B cell (primary cell): ENCODE measurements around the gene NECAB2. TPM values are rescaled to one million over a fixed set of nuclear protein-coding genes. Genes with fewer than 3 reads are reported as not detected.
"Not testable (repeated sequence)": the region's sequence is repeated elsewhere in the genome, so short reads cannot be mapped to it uniquely, and the experiment has no call there.

Experiments
- ATAC-seq: fragments of 200-7000 bp; cut with Tn5 transposase; one replicate; pipeline ENCODE4 v1.10.0; 2021; ENCODE audit warnings: low read depth, mild to moderate bottlenecking, moderate number of reproducible peaks, moderate library complexity
- CTCF ChIA-PET: fragments of 350-600 bp; sonication (Branson Sonifier 250); formaldehyde crosslinking; loops from one replicate; lab custom pipeline; 2021; ENCODE audit warnings: antibody characterized with exemption, inconsistent platforms; lab: Charles Lee
- POLR2A ChIA-PET: fragments of 350-600 bp; sonication (Branson Sonifier 250); formaldehyde crosslinking; loops from one replicate; lab custom pipeline; 2021; ENCODE audit warnings: antibody characterized with exemption; lab: Charles Lee
- DNase-seq: peaks from one replicate; pipeline ENCODE4 v3.0.0; 2013
- H2AFZ ChIP-seq: 2 replicates; pipeline ENCODE4 v1.6.1; 2012; ENCODE audit warnings: mild to moderate bottlenecking, low read depth, low read length; ENCODE audit not compliant: insufficient read depth, poor library complexity, severe bottlenecking
- H3K27ac ChIP-seq, 2 donors: 1 replicate in 1 of 2; 2 replicates in 1 of 2; pipeline ENCODE4 v1.5.1; 2012 to 2013; ENCODE audit warnings: low read length in 2 of 2, mild to moderate bottlenecking in 2 of 2, moderate library complexity in 1 of 2
- H3K27me3 ChIP-seq, 4 experiments: fragments of 200-600 bp in 1 of 4; sonication (generic) in 1 of 4; replicated peaks in 1 of 4; 1 replicate in 2 of 4; 2 replicates in 2 of 4; pipeline versions ENCODE4 v1.6.1 to v1.7.0; 2013 to 2016; ENCODE audit warnings: low read length in 3 of 4, mild to moderate bottlenecking in 2 of 4, mixed read lengths in 1 of 4, moderate library complexity in 1 of 4; ENCODE audit not compliant: insufficient read depth in 4 of 4, control insufficient read depth in 3 of 4; ENCODE audit errors: control extremely low read depth in 1 of 4
- H3K36me3 ChIP-seq, 2 experiments: replicated peaks in 1 of 2; 1 replicate in 1 of 2; 2 replicates in 1 of 2; pipeline versions ENCODE4 v1.6.1 to v1.7.1; 2013; ENCODE audit warnings: low read length in 1 of 2; ENCODE audit not compliant: insufficient read depth in 2 of 2, control insufficient read depth in 1 of 2; ENCODE audit errors: control extremely low read depth in 1 of 2, extremely low read depth in 1 of 2
- H3K4me1 ChIP-seq, 2 donors: fragments of 200-600 bp in 1 of 2; sonication (generic) in 1 of 2; 1 replicate in 1 of 2; 2 replicates in 1 of 2; pipeline versions ENCODE4 v1.5.1 to v1.6.1; 2013 to 2017; ENCODE audit warnings: low read length in 2 of 2; ENCODE audit not compliant: control insufficient read depth in 2 of 2, insufficient read depth in 2 of 2
- H3K4me2 ChIP-seq: replicated peaks from 2 replicates; pipeline ENCODE3; 2012; ENCODE audit warnings: mild to moderate bottlenecking, low read depth, low read length; ENCODE audit not compliant: poor library complexity, severe bottlenecking
- H3K4me3 ChIP-seq, 5 experiments: fragments of 200-600 bp in 1 of 5; sonication (generic) in 1 of 5; 1 replicate in 3 of 5; 2 replicates in 2 of 5; pipeline versions ENCODE4 v1.5.1 to v1.7.0; 2011 to 2016; ENCODE audit warnings: low read length in 4 of 5, mild to moderate bottlenecking in 4 of 5, low read depth in 2 of 5, control low read depth in 1 of 5, moderate library complexity in 1 of 5; ENCODE audit not compliant: insufficient read depth in 1 of 5; ENCODE audit errors: control extremely low read depth in 1 of 5, extremely low read depth in 1 of 5
- H3K79me2 ChIP-seq: fragments of 200-600 bp; sonication (generic); one replicate; pipeline ENCODE4 v1.6.0; 2016; ENCODE audit warnings: low read length; ENCODE audit not compliant: control insufficient read depth, insufficient read depth
- H3K9ac ChIP-seq: fragments of 200-600 bp; sonication (generic); 2 replicates; pipeline ENCODE4 v1.6.1; 2017; ENCODE audit warnings: mild to moderate bottlenecking, low read length, moderate library complexity
- H3K9me3 ChIP-seq, 3 donors: one replicate each; pipeline versions ENCODE4 v1.6.1 to v1.7.1; 2013; ENCODE audit warnings: low read length in 2 of 3; ENCODE audit not compliant: control insufficient read depth in 2 of 3, insufficient read depth in 1 of 3; ENCODE audit errors: control extremely low read depth in 1 of 3
- H4K20me1 ChIP-seq: 2 replicates; pipeline ENCODE4 v1.6.0; 2012; ENCODE audit warnings: mild to moderate bottlenecking, low read length; ENCODE audit not compliant: insufficient read depth, control insufficient read depth, poor library complexity, severe bottlenecking
- H3K27ac Mint-ChIP-seq: one replicate; pipeline ENCODE4 v1.8.0; 2021; ENCODE audit warnings: mixed read lengths
- H3K27me3 Mint-ChIP-seq: one replicate; pipeline ENCODE4 v1.8.0; 2021; ENCODE audit warnings: mixed read lengths
- H3K4me1 Mint-ChIP-seq: one replicate; pipeline ENCODE4 v1.8.0; 2021; ENCODE audit warnings: mixed read lengths
- H3K4me3 Mint-ChIP-seq: one replicate; pipeline ENCODE4 v1.8.0; 2021; ENCODE audit warnings: mixed read lengths
- H3K9me3 Mint-ChIP-seq: one replicate; pipeline ENCODE4 v1.8.0; 2022; ENCODE audit warnings: mixed read lengths; ENCODE audit not compliant: insufficient read depth
- EZH2 ChIP-seq: IDR thresholded peaks from 2 replicates; pipeline ENCODE4 v1.6.1; 2012; ENCODE audit warnings: borderline replicate concordance, low read depth, mild to moderate bottlenecking, moderate library complexity, low read length; ENCODE audit not compliant: insufficient read depth, poor library complexity, severe bottlenecking
- WGBS: methylation state at CpG from one replicate; pipeline ENCODE4 v1.1.5; 2013; ENCODE audit warnings: missing lambda C conversion rate; ENCODE audit not compliant: insufficient coverage; 5-methylcytosine and 5-hydroxymethylcytosine counted together
- intact Hi-C: fragments of 100-400 bp; cut with micrococcal nuclease; formaldehyde crosslinking; loops from one replicate; pipeline ENCODE4 v1.10.0; 2022
- polyA plus RNA-seq: library from polyadenylated mRNA; depleted of rRNA; stranded (reverse); fragments of >200 nt; gene quantifications from 2 replicates; pipeline ENCODE4 v1.2.3, GENCODE V29; 2012
- total RNA-seq, 2 donors: library from RNA; stranded (reverse); fragments of 120-200 nt in 1 of 2; gene quantifications; 1 replicate in 1 of 2; 2 replicates in 1 of 2; pipeline versions ENCODE4 v1.2.3 to v1.2.4, GENCODE V29; 2013 to 2022
- TF ChIP-seq, protein P1 (sequence below): fragments of 200-600 bp; IDR thresholded peaks from one replicate; pipeline ENCODE4 v1.8.0; 2022; ENCODE audit warnings: antibody characterized with exemption, mild to moderate bottlenecking

Gene NECAB2
- total and polyA plus RNA-seq, 2 donors (not counting 1 experiment from before 2014, with no cell fraction given), result not detected

DNA sequence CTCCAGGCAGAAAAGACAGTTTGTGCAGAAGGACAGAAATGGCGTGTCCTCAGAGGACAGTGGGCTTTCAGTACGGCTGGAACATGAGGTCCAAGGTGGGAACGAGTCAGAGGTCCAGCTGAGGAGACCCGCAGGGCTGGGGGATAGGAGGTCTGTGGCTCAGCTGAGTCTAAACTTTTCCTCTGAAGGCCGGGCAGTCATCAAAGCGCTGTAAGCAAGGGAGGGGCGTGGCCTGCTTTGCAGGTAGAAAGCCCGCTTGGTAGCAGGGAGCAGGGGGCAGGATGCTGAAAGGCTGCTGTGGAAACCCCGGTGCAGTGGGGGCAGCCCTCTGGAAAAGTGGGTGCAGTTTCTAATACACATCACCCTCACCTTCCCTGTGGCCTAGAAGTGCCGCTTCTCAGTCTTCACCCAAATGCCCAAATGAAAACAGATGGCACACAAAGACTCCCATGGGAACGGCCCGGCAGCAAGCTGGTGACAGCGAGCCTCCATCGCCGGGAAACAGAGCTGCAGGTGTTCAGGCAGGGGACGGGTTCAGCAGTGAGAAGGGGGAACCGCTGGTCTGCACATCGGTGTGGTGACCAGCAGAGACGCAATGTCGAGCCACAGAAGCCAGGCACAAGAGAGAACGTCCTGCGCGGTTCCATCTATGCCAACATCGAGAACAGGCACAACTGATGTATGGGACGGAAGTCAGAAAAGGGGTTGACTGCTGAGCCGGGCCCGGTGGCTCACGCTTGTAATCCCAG is 27.2 kb upstream of the NECAB2 start:
- Histone ChIP-seq H3K9me3 (no peaks in the 10 kb centered on the region), H4K20me1 (no peaks in the 10 kb centered on the region), H3K4me2 (no peak overlapping the region), H3K4me1 (no peaks in the 10 kb centered on the region), H3K9ac (no peak overlapping the region), H3K79me2 (no peaks in the 10 kb centered on the region), H2AFZ (no peak overlapping the region), H3K27ac (no peak overlapping the region), H3K36me3 (no peaks in the 10 kb centered on the region), H3K4me3 (no peak overlapping the region), H3K27me3 (no peaks in the 10 kb centered on the region)
- H3K4me1 Mint-ChIP-seq, result peaks cover 4% of the 10 kb centered on the region
- H3K9me3 Mint-ChIP-seq, result no peaks in the 10 kb centered on the region
- ChIA-PET CTCF (interaction anchor here (0.9 kb wide), 1 partner anchor 16 kb away, joined by 3 read pairs; no protein-coding TSS in a partner anchor), POLR2A (no interaction called here)
- ATAC-seq (no peak), DNase-seq (no peak)
- no peak overlapping the region for H3K27ac Mint-ChIP-seq
- WGBS, result 73% methylated on average over 26 of the region's 28 CpGs
- H3K27me3 Mint-ChIP-seq, result peaks cover 7% of the 10 kb centered on the region
- H3K4me3 Mint-ChIP-seq, result no peak overlapping the region
- TF ChIP-seq, protein P1, sequence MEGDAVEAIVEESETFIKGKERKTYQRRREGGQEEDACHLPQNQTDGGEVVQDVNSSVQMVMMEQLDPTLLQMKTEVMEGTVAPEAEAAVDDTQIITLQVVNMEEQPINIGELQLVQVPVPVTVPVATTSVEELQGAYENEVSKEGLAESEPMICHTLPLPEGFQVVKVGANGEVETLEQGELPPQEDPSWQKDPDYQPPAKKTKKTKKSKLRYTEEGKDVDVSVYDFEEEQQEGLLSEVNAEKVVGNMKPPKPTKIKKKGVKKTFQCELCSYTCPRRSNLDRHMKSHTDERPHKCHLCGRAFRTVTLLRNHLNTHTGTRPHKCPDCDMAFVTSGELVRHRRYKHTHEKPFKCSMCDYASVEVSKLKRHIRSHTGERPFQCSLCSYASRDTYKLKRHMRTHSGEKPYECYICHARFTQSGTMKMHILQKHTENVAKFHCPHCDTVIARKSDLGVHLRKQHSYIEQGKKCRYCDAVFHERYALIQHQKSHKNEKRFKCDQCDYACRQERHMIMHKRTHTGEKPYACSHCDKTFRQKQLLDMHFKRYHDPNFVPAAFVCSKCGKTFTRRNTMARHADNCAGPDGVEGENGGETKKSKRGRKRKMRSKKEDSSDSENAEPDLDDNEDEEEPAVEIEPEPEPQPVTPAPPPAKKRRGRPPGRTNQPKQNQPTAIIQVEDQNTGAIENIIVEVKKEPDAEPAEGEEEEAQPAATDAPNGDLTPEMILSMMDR, result no peak
- no peak for TF ChIP-seq EZH2
- intact Hi-C loops, result no loop called here

DNA sequence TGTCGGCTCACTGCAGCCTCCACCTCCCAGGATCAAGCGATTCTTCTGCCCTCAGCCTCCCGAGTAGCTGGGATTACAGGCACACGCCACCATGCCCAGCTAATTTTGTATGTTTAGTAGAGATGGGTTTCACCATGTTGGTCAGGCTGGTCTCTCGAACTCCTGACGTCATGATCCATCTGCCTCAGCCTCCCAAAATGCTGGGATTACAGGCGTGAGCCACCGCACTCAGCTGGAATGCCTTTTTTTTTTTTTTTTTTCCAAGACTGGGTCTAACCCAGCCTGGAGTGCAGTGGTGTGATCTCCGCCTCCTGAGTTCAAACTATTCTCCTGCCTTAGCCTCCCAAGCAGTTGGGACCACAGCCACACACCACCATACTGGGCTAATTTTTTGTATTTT is 26.5 kb upstream of the NECAB2 start:
- H3K27me3 ChIP-seq, H3K27ac Mint-ChIP-seq, H3K4me1 Mint-ChIP-seq, POLR2A ChIA-PET, H4K20me1 ChIP-seq, H3K9ac ChIP-seq, H3K9me3 ChIP-seq, intact Hi-C loops, H3K4me1 ChIP-seq, H3K4me3 Mint-ChIP-seq, H3K9me3 Mint-ChIP-seq, H2AFZ ChIP-seq, H3K79me2 ChIP-seq, H3K27ac ChIP-seq, DNase-seq, H3K27me3 Mint-ChIP-seq, CTCF ChIA-PET, H3K4me3 ChIP-seq, H3K36me3 ChIP-seq, ATAC-seq, H3K4me2 ChIP-seq: not testable (repeated sequence)
- 92% methylated on average over 5 of the region's 9 CpGs for WGBS
